ENCODE measurements around the gene BPIFB1. TPM values are rescaled to one million over a fixed set of nuclear protein-coding genes. Genes with fewer than 3 reads are reported as not detected.

BPIFB1 gene
- total and polyA plus RNA-seq, 2 donors (not counting 1 experiment from before 2014, with no cell fraction given): not detected

GRCh38 chr20:33339515-33340058 is 56.6 kb downstream of the BPIFB1 start:
- Histone ChIP-seq H3K4me3 (replicated peaks in 1 of 4; ENCODE audit: control extremely low read depth in 1 of 4, insufficient read depth in 1 of 4, low read depth in 3 of 4, low read length in 4 of 4) (no peak overlapping the region), H3K4me1 (ENCODE audit: control insufficient read depth, extremely low read depth, insufficient read depth, low read length) (no peaks in the 10 kb centered on the region), H2AFZ (ENCODE audit: low read length) (no peak overlapping the region), H3K9me3 (ENCODE audit: control insufficient read depth, insufficient read depth, low read depth, low read length) (no peaks in the 10 kb centered on the region), H3K27ac (ENCODE audit: insufficient read depth, low read length) (no peak overlapping the region), H3K79me2 (ENCODE audit: control insufficient read depth, insufficient read depth, low read length) (no peaks in the 10 kb centered on the region), H3K9ac (ENCODE audit: insufficient read depth, low read length) (no peak overlapping the region), H3K27me3 (ENCODE audit: control insufficient read depth, insufficient read depth, low read length) (no peaks in the 10 kb centered on the region), H3K4me2 (ENCODE audit: extremely low read depth, insufficient read depth, low read length) (no peak overlapping the region), H4K20me1 (ENCODE audit: control insufficient read depth, extremely low read depth, insufficient read depth, low read length) (no peaks in the 10 kb centered on the region), H3K36me3 (ENCODE audit: control insufficient read depth, insufficient read depth, low read length) (no peaks in the 10 kb centered on the region)
- TF ChIP-seq EZH2 (IDR thresholded peaks at IDR 0.05; ENCODE audit: low read length, missing control alignments) (no peak), CTCF (conservative IDR thresholded peaks at IDR 0.05 in 1 of 2, IDR thresholded peaks at IDR 0.05 in 1 of 2; ENCODE audit: low read depth in 1 of 2, low read length in 2 of 2) (no peak)
- DNase-seq (ENCODE audit: low read depth in 2 of 2): no peak

GRCh38 chr20:33343521-33343920 is 60.5 kb downstream of the BPIFB1 start:
- no peaks in the 10 kb centered on the region for H3K27me3 ChIP-seq (ENCODE audit: control insufficient read depth, insufficient read depth, low read length)
- no peak for DNase-seq (ENCODE audit: low read depth in 2 of 2)
- TF ChIP-seq EZH2 (IDR thresholded peaks at IDR 0.05; ENCODE audit: low read length, missing control alignments): no peak
- TF ChIP-seq CTCF (conservative IDR thresholded peaks at IDR 0.05 in 1 of 2, IDR thresholded peaks at IDR 0.05 in 1 of 2; ENCODE audit: low read depth in 1 of 2, low read length in 2 of 2): no peak
- H3K4me1 ChIP-seq (ENCODE audit: control insufficient read depth, extremely low read depth, insufficient read depth, low read length): no peaks in the 10 kb centered on the region
- H3K9me3 ChIP-seq (ENCODE audit: control insufficient read depth, insufficient read depth, low read depth, low read length): no peaks in the 10 kb centered on the region
- H3K9ac ChIP-seq (ENCODE audit: insufficient read depth, low read length): no peak overlapping the region
- H4K20me1 ChIP-seq (ENCODE audit: control insufficient read depth, extremely low read depth, insufficient read depth, low read length): peaks cover 2% of the 10 kb centered on the region
- H2AFZ ChIP-seq (ENCODE audit: low read length): no peak overlapping the region
- no peaks in the 10 kb centered on the region for H3K36me3 ChIP-seq (ENCODE audit: control insufficient read depth, insufficient read depth, low read length)
- no peaks in the 10 kb centered on the region for H3K79me2 ChIP-seq (ENCODE audit: control insufficient read depth, insufficient read depth, low read length)
- H3K4me3 ChIP-seq (replicated peaks in 1 of 4; ENCODE audit: control extremely low read depth in 1 of 4, insufficient read depth in 1 of 4, low read depth in 3 of 4, low read length in 4 of 4): no peak overlapping the region
- H3K27ac ChIP-seq (ENCODE audit: insufficient read depth, low read length): no peak overlapping the region
- H3K4me2 ChIP-seq (ENCODE audit: extremely low read depth, insufficient read depth, low read length): no peak overlapping the region

GRCh38 chr20:33345342-33345741 is 62.3 kb downstream of the BPIFB1 start:
- H3K4me1 ChIP-seq (ENCODE audit: control insufficient read depth, extremely low read depth, insufficient read depth, low read length): no peaks in the 10 kb centered on the region
- H2AFZ ChIP-seq (ENCODE audit: low read length): no peak overlapping the region
- no peaks in the 10 kb centered on the region for H3K36me3 ChIP-seq (ENCODE audit: control insufficient read depth, insufficient read depth, low read length)
- H4K20me1 ChIP-seq (ENCODE audit: control insufficient read depth, extremely low read depth, insufficient read depth, low read length): peaks cover 2% of the 10 kb centered on the region
- DNase-seq (ENCODE audit: low read depth in 2 of 2): no peak
- no peak overlapping the region for H3K9ac ChIP-seq (ENCODE audit: insufficient read depth, low read length)
- no peaks in the 10 kb centered on the region for H3K9me3 ChIP-seq (ENCODE audit: control insufficient read depth, insufficient read depth, low read depth, low read length)
- no peak for TF ChIP-seq CTCF (conservative IDR thresholded peaks at IDR 0.05 in 1 of 2, IDR thresholded peaks at IDR 0.05 in 1 of 2; ENCODE audit: low read depth in 1 of 2, low read length in 2 of 2)
- TF ChIP-seq EZH2 (IDR thresholded peaks at IDR 0.05; ENCODE audit: low read length, missing control alignments): no peak
- H3K4me2 ChIP-seq (ENCODE audit: extremely low read depth, insufficient read depth, low read length): no peak overlapping the region
- no peak overlapping the region for H3K4me3 ChIP-seq (replicated peaks in 1 of 4; ENCODE audit: control extremely low read depth in 1 of 4, insufficient read depth in 1 of 4, low read depth in 3 of 4, low read length in 4 of 4)
- no peaks in the 10 kb centered on the region for H3K27me3 ChIP-seq (ENCODE audit: control insufficient read depth, insufficient read depth, low read length)
- no peak overlapping the region for H3K27ac ChIP-seq (ENCODE audit: insufficient read depth, low read length)
- H3K79me2 ChIP-seq (ENCODE audit: control insufficient read depth, insufficient read depth, low read length): no peaks in the 10 kb centered on the region

All from fibroblast of lung (primary cell).